Measurements from ENCODE around the gene GOLIM4. TPM values are rescaled to one million over a fixed set of nuclear protein-coding genes. Genes with fewer than 3 reads are reported as not detected.

GOLIM4 gene
- total RNA-seq, 1 experiment from 2014 or later, result 35.4 TPM

GRCh38 chr3:168065569-168065968 lies 30.2 kb downstream of the GOLIM4 start:
- no TSS peak for BruUV-seq (replicated peaks)
- intact Hi-C loops (cut with micrococcal nuclease; ENCODE audit: unreplicated experiment), result no loop called here
- TF ChIP-seq CTCF (IDR thresholded peaks at IDR 0.05), result no peak
- no peak for TF ChIP-seq REST (IDR thresholded peaks at IDR 0.05; ENCODE audit: insufficient read depth in 1 of 2, low read depth in 2 of 2, low read length in 1 of 2)
- no peak for TF ChIP-seq TCF7L2 (IDR thresholded peaks at IDR 0.05; ENCODE audit: low read depth, low read length)
- TF ChIP-seq POLR2AphosphoS5 (IDR thresholded peaks at IDR 0.05; ENCODE audit: low read depth, low read length), result no peak
- no peak for TF ChIP-seq SIN3A (IDR thresholded peaks at IDR 0.05; ENCODE audit: borderline replicate concordance, insufficient read depth, low read depth, low read length)
- ChIA-PET POLR2A (interaction anchor here (0.6 kb wide), 1 partner anchor 576 kb away, joined by 3 read pairs; no protein-coding TSS in a partner anchor), CTCF (no interaction called here)
- H3K27me3 ChIP-seq (ENCODE audit: control insufficient read depth, insufficient read depth, low read length), result no peaks in the 10 kb centered on the region
- ATAC-seq (no peak), DNase-seq (ENCODE audit: low read depth, low spot score) (no peak)
- H3K9me3 ChIP-seq (ENCODE audit: control insufficient read depth, insufficient read depth, low read depth, low read length), result no peaks in the 10 kb centered on the region
- H3K4me3 ChIP-seq (ENCODE audit: low read depth in 2 of 2, low read length in 2 of 2), result no peak overlapping the region
- no peak overlapping the region for H3K27ac ChIP-seq (ENCODE audit: low read length)
- no peaks in the 10 kb centered on the region for H3K4me1 ChIP-seq (ENCODE audit: control insufficient read depth, insufficient read depth, low read length)
- H3K36me3 ChIP-seq (ENCODE audit: control insufficient read depth, insufficient read depth, low read length), result no peaks in the 10 kb centered on the region
- in situ Hi-C loops (cut with HindIII; ENCODE audit: low pct_unique_long_range_greater_than_20kb, low sequenced_read_pairs), result no loop called here

GRCh38 chr3:168063122-168063521 lies 32.6 kb downstream of the GOLIM4 start:
- Histone ChIP-seq H3K27me3 (ENCODE audit: control insufficient read depth, insufficient read depth, low read length) (no peaks in the 10 kb centered on the region), H3K4me1 (ENCODE audit: control insufficient read depth, insufficient read depth, low read length) (no peaks in the 10 kb centered on the region), H3K36me3 (ENCODE audit: control insufficient read depth, insufficient read depth, low read length) (no peaks in the 10 kb centered on the region), H3K27ac (ENCODE audit: low read length) (no peak overlapping the region), H3K4me3 (ENCODE audit: low read depth in 2 of 2, low read length in 2 of 2) (no peak overlapping the region), H3K9me3 (ENCODE audit: control insufficient read depth, insufficient read depth, low read depth, low read length) (no peaks in the 10 kb centered on the region)
- POLR2A ChIA-PET, result interaction anchor here (0.6 kb wide), 1 partner anchor 1686 kb away, joined by 3 read pairs; no protein-coding TSS in a partner anchor
- no peak for TF ChIP-seq TCF7L2 (IDR thresholded peaks at IDR 0.05; ENCODE audit: low read depth, low read length)
- TF ChIP-seq SIN3A (IDR thresholded peaks at IDR 0.05; ENCODE audit: borderline replicate concordance, insufficient read depth, low read depth, low read length), result no peak
- TF ChIP-seq CTCF (IDR thresholded peaks at IDR 0.05), result no peak
- no peak for TF ChIP-seq REST (IDR thresholded peaks at IDR 0.05; ENCODE audit: insufficient read depth in 1 of 2, low read depth in 2 of 2, low read length in 1 of 2)
- no peak for TF ChIP-seq POLR2AphosphoS5 (IDR thresholded peaks at IDR 0.05; ENCODE audit: low read depth, low read length)
- intact Hi-C loops (cut with micrococcal nuclease; ENCODE audit: unreplicated experiment), result no loop called here
- no peak for DNase-seq (ENCODE audit: low read depth, low spot score)
- no peak for ATAC-seq
- in situ Hi-C loops (cut with HindIII; ENCODE audit: low pct_unique_long_range_greater_than_20kb, low sequenced_read_pairs), result no loop called here
- no TSS peak for BruUV-seq (replicated peaks)
- CTCF ChIA-PET, result no interaction called here

Measured in Panc1 (cell line).